ENCODE measurements around the gene IQSEC3.
"Not testable (repeated sequence)": the region's sequence is repeated elsewhere in the genome, so short reads cannot be mapped to it uniquely, and the experiment has no call there.

Gene IQSEC3

GRCh38 chr12:180445-180844, 113.9 kb downstream of the IQSEC3 start:
- no peak for DNase-seq

- DNase-seq = no peak
Observed at GRCh38 chr12:181921-182320, 115.4 kb downstream of the IQSEC3 start.

DNA sequence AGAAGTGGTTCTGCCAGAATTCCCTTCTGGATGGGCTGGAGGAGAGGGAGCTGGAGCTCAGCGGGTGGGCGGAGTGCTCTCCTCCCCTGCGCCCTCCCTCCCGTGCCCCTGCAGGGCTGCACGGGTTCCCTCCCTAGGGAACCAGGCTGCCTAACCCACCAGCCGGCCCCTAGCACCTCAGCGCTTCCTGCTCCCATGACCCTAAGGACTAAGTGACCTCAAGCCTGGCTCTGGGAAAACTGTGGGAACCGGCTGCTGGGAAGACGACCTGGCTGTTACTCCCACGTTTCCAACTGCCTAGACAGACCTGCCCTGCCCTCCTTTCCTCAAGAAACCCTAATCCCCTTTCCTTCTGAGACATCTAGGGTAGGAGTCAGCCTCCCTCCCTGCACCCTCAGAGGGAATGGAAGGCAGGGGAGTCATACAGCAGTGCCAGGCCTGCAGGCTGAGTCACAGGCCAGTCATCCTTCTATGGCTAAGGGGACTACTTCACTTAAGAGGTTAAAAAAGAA, 115.9 kb downstream of the IQSEC3 start:
- DNase-seq = no peak

GRCh38 chr12:184811-185575, 118.4 kb downstream of the IQSEC3 start:
- DNase-seq = no peak

DNA sequence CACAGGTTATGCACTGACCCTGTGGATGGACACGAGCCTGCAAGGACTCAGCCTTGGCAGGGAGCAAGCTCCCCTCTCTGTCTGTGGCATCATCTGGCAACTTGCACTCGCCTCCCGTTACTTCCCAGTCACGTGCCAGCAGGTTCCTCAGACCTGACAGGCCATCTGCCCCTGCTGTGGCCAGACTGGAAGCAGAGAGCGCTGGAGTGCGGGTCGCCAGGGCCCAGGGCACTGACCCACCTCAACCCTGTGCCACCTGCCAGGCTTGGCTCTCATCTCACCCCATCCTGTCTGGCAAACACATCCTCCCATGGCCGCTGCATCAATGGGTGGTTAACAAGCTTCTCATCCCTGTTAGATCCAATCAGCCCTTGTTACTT, 119.0 kb downstream of the IQSEC3 start:
- DNase-seq = no peak

DNA sequence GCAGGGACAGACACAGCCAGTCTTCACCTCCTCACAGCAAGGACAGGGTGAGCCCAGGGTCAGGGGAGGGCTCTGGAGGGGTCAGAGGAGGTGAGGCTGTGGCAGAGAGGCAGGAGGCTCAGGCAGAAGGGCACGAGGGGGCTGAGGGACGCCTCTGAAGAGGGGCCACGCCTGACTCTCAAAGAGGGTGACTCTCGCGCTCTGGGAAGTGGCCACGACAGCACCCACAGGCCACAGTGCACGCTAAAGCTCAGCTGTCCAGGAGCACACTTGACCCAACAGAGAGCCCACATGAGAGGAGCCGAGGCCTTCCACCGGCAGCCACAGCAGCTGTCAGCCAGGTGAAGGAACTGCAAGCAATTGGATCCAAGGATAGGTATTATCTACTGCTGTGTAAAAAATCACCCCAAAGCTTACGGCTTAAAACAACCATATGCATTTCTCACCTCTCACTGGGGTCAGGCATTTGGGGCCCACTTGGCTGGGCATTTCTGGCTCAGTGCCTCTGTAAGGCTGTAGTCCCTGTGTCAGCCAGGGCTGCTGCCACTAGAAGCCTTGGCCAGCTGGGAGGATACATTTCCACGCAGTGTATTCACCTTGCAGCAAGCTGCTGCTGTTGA, 119.5 kb downstream of the IQSEC3 start:
- no peak for DNase-seq

GRCh38 chr12:187986-188909, 121.7 kb downstream of the IQSEC3 start:
- not testable (repeated sequence) for DNase-seq

DNA sequence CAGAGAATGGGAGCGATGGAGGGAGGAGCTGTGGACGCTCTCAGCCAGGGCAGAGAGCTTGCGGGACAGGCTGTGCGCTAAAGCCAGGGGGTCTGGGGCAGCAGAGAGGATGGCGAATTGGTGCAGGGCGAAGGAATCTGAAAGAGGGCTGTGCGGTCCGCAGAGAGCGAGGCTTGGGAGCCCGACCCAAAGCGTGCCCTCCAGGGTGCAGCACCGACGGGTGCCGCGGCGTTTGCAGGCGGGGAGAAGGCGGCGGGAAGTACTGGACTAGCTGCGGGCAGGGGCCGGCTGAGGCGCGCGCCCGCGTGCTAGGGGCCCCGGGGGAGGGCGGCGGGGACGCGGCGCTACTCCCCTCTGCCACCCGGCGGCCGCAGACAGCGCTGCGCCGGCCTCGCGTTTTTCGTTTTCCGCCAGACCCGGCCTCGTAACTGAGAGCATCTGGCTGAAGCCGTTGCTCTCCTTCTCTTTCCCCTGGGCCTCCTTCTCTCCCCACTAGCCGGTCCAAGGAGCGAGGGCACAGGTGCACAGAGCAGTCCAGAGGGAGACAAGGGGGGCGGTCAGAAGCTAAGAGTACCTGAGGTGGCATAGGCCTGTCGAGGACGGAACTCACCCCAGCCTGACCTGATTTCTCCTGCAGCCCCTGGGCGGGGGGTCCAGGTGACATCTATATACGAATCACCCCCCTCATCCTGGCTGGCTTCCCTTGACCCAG, 122.5 kb downstream of the IQSEC3 start:
- peak; percentile 80 for DNase-seq

- DNase-seq = no peak
Observed at GRCh38 chr12:189622-189962, 123.0 kb downstream of the IQSEC3 start.

- DNase-seq = no peak
Observed at GRCh38 chr12:190881-191280, 124.3 kb downstream of the IQSEC3 start.

GRCh38 chr12:191541-191940, 125.0 kb downstream of the IQSEC3 start:
- no peak for DNase-seq

GRCh38 chr12:193261-193660, 126.7 kb downstream of the IQSEC3 start:
- no peak for DNase-seq

DNA sequence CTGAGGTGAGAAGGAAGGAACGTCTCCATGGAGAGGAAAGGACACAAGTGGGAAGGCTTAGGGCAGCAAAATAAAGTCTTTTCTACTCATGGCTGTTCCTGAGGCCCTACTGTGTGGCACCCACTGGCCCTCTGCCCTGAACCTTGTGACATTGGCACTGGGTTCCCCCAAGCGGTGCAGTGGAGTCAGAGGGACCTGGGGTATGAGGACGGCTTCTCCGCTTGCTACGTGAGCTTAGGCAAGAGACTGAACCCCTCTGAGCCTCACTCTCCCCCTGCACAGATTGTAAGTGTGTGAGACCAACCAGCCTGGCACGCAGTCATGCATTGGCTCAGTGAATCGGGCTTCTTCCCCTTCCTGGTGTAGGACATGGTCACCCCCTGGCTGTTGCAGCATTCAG, 127.7 kb downstream of the IQSEC3 start:
- DNase-seq = no peak

DNA sequence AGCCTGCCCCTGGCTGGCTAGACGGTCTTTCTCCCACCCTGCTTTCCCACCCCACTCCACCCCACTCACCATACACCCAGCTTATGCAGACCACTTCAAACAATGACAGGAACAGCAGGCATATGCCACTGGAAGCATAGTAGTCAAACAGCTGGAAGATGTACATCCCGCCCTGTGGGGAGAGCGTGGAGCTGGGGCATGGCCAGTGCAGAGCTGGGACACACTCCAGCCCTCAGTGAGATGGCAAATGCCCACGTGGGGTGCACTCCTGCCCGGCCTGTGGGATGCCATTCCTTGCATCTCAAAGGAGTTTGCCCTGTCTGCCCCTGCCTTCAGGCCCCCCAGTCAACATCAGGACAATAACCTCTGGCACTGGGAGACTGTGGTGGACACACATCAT, 128.6 kb downstream of the IQSEC3 start:
- DNase-seq = no peak

DNA sequence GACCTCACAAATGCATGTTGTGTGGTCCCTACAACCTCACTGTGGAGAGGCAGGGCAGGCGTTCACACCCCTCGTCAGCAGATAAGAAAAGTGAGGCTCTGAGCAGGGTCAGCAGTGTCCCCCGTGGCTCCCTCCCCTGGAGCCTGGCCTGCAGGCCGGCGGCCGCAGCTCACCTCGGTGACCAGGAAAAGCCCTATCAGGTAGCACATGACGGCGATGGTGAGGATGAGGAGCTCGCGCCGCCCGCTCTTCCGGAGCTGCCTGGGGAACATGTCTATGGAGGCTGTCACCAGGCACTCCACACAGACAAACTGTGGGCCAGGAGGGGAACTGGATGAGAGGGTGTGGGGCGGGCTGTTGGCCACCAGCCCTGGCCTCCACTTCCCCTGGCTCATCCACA, 129.4 kb downstream of the IQSEC3 start:
- no peak for DNase-seq

DNA sequence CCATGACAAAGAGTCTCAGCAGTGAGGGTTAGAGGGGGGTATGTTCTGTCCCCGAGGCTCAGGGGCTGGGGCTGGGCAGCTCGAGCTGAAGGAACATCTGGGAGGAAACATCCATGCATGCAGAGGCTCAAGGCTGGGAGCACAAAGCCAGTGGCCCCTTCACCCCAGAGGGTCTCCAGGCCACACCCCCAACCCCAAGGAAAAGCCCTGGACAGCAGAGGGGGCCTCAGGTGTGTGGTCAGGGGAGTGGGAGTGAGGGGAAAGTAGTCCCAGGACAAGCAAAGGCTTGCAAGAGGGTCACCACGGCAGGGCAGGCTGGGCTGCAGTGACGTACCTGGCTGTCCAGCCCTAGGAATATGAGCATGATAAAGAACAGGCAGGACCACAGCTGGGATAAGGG, 129.9 kb downstream of the IQSEC3 start:
- DNase-seq = no peak

GRCh38 chr12:197347-197746, 130.8 kb downstream of the IQSEC3 start:
- no peak for DNase-seq

DNA sequence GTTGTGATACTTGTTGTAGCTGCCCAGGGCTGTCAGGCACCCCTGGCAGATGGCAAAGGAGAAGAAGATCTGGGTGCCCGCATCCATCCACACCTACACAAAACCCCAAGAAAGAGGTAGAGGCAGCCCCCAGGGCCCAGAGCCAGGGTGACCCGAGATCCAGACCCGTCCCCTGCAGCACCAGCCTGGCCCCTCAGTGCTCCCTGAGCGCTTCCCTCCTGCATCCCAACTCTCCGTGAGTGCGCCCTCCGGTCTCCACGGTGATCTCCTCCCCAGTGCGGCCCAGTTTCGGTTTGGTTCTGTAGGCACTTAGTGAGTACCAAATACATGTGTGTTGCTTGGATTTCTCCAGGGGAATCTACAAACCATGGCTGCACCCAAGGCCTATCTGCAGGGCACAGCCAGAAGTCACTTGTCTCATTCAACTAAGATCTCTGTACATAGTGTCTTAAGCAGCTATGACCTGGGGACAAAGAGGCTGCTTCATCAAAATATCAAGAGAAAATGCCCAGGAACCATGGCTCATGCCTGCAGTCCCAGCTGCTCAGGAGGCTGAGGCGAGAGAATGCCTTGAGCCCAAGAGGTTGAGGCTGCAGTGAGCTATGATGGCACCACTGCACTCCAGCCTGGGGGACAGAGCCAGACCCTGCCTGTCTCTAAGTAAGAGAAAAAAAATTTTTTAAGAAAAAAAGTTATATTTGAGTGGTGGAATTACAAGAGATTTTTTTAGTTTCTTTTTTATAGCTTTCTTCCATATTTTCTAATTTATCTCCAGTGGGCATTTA, 131.5 kb downstream of the IQSEC3 start:
- no peak for DNase-seq

- no peak for DNase-seq
Observed at GRCh38 chr12:198705-199104, 132.1 kb downstream of the IQSEC3 start.

GRCh38 chr12:201361-201760, 134.8 kb downstream of the IQSEC3 start:
- DNase-seq = no peak

GRCh38 chr12:202081-202731, 135.6 kb downstream of the IQSEC3 start:
- no peak for DNase-seq

- DNase-seq = no peak
Observed at GRCh38 chr12:203074-203461, 136.5 kb downstream of the IQSEC3 start.

Data from right forelimb (tissue), 1 donor.